T-helper 2 cell treated with Interferon-gamma antibody and Interleukin-4, amounts not matched to agents 5 μg/mL and 100 μg/mL, for 36 hours (primary cell): ENCODE results near the gene KATNBL1.

ENCODE experiments used
- DNase-seq: peaks from one replicate; pipeline ENCODE4 v3.0.0; 2021; ENCODE audit warnings: low spot score
- H3K27ac Mint-ChIP-seq: one replicate; pipeline ENCODE4 v1.8.0; 2021; ENCODE audit warnings: mild to moderate bottlenecking, mixed read lengths
- H3K27me3 Mint-ChIP-seq: one replicate; pipeline ENCODE4 v1.8.0; 2021; ENCODE audit warnings: low read depth, mixed read lengths
- H3K36me3 Mint-ChIP-seq: one replicate; pipeline ENCODE4 v1.8.0; 2021; ENCODE audit warnings: low read depth, mixed read lengths
- H3K4me1 Mint-ChIP-seq: one replicate; pipeline ENCODE4 v1.8.0; 2021; ENCODE audit warnings: low read depth, mixed read lengths
- H3K4me3 Mint-ChIP-seq: one replicate; pipeline ENCODE4 v1.8.0; 2022; ENCODE audit warnings: mild to moderate bottlenecking, moderate library complexity, mixed read lengths
- H3K9me3 Mint-ChIP-seq: one replicate; pipeline ENCODE4 v1.8.0; 2021; ENCODE audit warnings: mixed read lengths

Gene KATNBL1

GRCh38 chr15:34209421-34210282 lies at the start of gene KATNBL1:
TSS of gene KATNBL1 (minus strand) at chr15:34210096. CDS start at chr15:34163676, 46,420 bp downstream.
- H3K4me1 Mint-ChIP-seq = peaks cover 13% of the 10 kb centered on the region
- H3K4me3 Mint-ChIP-seq = peak within 1 kb of the TSS; percentile 90
- peaks cover 7% of the 10 kb centered on the region for H3K36me3 Mint-ChIP-seq
- H3K27ac Mint-ChIP-seq = peak within 1 kb of the TSS; percentile 85
- H3K9me3 Mint-ChIP-seq = no peaks in the 10 kb centered on the region
- peak; percentile 92 for DNase-seq
- H3K27me3 Mint-ChIP-seq = no peaks in the 10 kb centered on the region

- Mint-ChIP-seq H3K27ac (no peak overlapping the region), H3K27me3 (no peaks in the 10 kb centered on the region), H3K4me1 (peaks cover 4% of the 10 kb centered on the region), H3K36me3 (peaks cover 22% of the 10 kb centered on the region), H3K4me3 (no peak overlapping the region), H3K9me3 (no peaks in the 10 kb centered on the region)
- no peak for DNase-seq
These were observed 49.7 kb upstream of the KATNBL1 start for GRCh38 chr15:34259566-34259965.

GRCh38 chr15:34258151-34258550 lies 48.3 kb upstream of the KATNBL1 start:
- H3K36me3 Mint-ChIP-seq = peaks cover 26% of the 10 kb centered on the region
- H3K9me3 Mint-ChIP-seq = no peaks in the 10 kb centered on the region
- H3K27me3 Mint-ChIP-seq = no peaks in the 10 kb centered on the region
- peaks cover 2% of the 10 kb centered on the region for H3K4me1 Mint-ChIP-seq
- H3K27ac Mint-ChIP-seq = no peak overlapping the region
- H3K4me3 Mint-ChIP-seq = no peak overlapping the region
- DNase-seq = no peak

GRCh38 chr15:34252545-34252944 lies 42.6 kb upstream of the KATNBL1 start:
- Mint-ChIP-seq H3K36me3 (peaks cover 45% of the 10 kb centered on the region), H3K27me3 (no peaks in the 10 kb centered on the region), H3K27ac (no peak overlapping the region)

GRCh38 chr15:34248190-34248589 lies 38.3 kb upstream of the KATNBL1 start:
- Mint-ChIP-seq H3K27me3 (no peaks in the 10 kb centered on the region), H3K27ac (no peak overlapping the region), H3K9me3 (no peaks in the 10 kb centered on the region), H3K4me1 (no peaks in the 10 kb centered on the region), H3K36me3 (peaks cover 47% of the 10 kb centered on the region), H3K4me3 (no peak overlapping the region)
- no peak for DNase-seq

More at GRCh38 chr15:34252545-34252944, 42.6 kb upstream of the KATNBL1 start:
- H3K9me3 Mint-ChIP-seq = no peaks in the 10 kb centered on the region
- no peak for DNase-seq
- peaks cover 2% of the 10 kb centered on the region for H3K4me1 Mint-ChIP-seq
- H3K4me3 Mint-ChIP-seq = no peak overlapping the region

GRCh38 chr15:34246276-34246976 lies 36.5 kb upstream of the KATNBL1 start:
- H3K27me3 Mint-ChIP-seq = no peaks in the 10 kb centered on the region
- H3K4me3 Mint-ChIP-seq = no peak overlapping the region
- peaks cover 8% of the 10 kb centered on the region for H3K4me1 Mint-ChIP-seq
- H3K27ac Mint-ChIP-seq = no peak overlapping the region
- no peak for DNase-seq
- no peaks in the 10 kb centered on the region for H3K9me3 Mint-ChIP-seq
- peaks cover 46% of the 10 kb centered on the region for H3K36me3 Mint-ChIP-seq

- no peak for DNase-seq
- H3K27ac Mint-ChIP-seq = no peak overlapping the region
- no peaks in the 10 kb centered on the region for H3K9me3 Mint-ChIP-seq
- no peaks in the 10 kb centered on the region for H3K27me3 Mint-ChIP-seq
- H3K36me3 Mint-ChIP-seq = peaks cover 42% of the 10 kb centered on the region
- H3K4me3 Mint-ChIP-seq = no peak overlapping the region
- H3K4me1 Mint-ChIP-seq = peaks cover 22% of the 10 kb centered on the region
These were observed 33.3 kb upstream of the KATNBL1 start for GRCh38 chr15:34243226-34243625.

GRCh38 chr15:34242331-34242710 lies 32.4 kb upstream of the KATNBL1 start:
- Mint-ChIP-seq H3K27ac (no peak overlapping the region), H3K27me3 (no peaks in the 10 kb centered on the region), H3K9me3 (no peaks in the 10 kb centered on the region), H3K4me1 (peaks cover 22% of the 10 kb centered on the region), H3K4me3 (no peak overlapping the region), H3K36me3 (peaks cover 40% of the 10 kb centered on the region)
- no peak for DNase-seq

GRCh38 chr15:34241376-34242330 lies 31.8 kb upstream of the KATNBL1 start:
- DNase-seq = no peak
- Mint-ChIP-seq H3K27me3 (no peaks in the 10 kb centered on the region), H3K9me3 (no peaks in the 10 kb centered on the region), H3K4me1 (peaks cover 22% of the 10 kb centered on the region), H3K27ac (peak overlapping the region; percentile 39), H3K36me3 (peaks cover 45% of the 10 kb centered on the region), H3K4me3 (no peak overlapping the region)

GRCh38 chr15:34240537-34240936 lies 30.6 kb upstream of the KATNBL1 start:
- no peak for DNase-seq
- Mint-ChIP-seq H3K4me3 (no peak overlapping the region), H3K27ac (peak overlapping the region; percentile 42), H3K4me1 (peaks cover 22% of the 10 kb centered on the region), H3K36me3 (peaks cover 56% of the 10 kb centered on the region), H3K27me3 (no peaks in the 10 kb centered on the region), H3K9me3 (no peaks in the 10 kb centered on the region)

GRCh38 chr15:34239151-34239808 lies 29.4 kb upstream of the KATNBL1 start:
- H3K9me3 Mint-ChIP-seq = no peaks in the 10 kb centered on the region
- H3K27me3 Mint-ChIP-seq = no peaks in the 10 kb centered on the region
- DNase-seq = peak; percentile 45
- H3K4me1 Mint-ChIP-seq = peaks cover 22% of the 10 kb centered on the region
- peaks cover 50% of the 10 kb centered on the region for H3K36me3 Mint-ChIP-seq
- H3K27ac Mint-ChIP-seq = peak overlapping the region; percentile 84
- peak overlapping the region; percentile 64 for H3K4me3 Mint-ChIP-seq

- Mint-ChIP-seq H3K4me3 (no peak overlapping the region), H3K4me1 (no peaks in the 10 kb centered on the region), H3K27me3 (no peaks in the 10 kb centered on the region), H3K9me3 (no peaks in the 10 kb centered on the region), H3K27ac (peak overlapping the region; percentile 43), H3K36me3 (peaks cover 45% of the 10 kb centered on the region)
- no peak for DNase-seq
These were observed 23.7 kb upstream of the KATNBL1 start for GRCh38 chr15:34233614-34234013.

GRCh38 chr15:34223904-34224596 lies 14.2 kb upstream of the KATNBL1 start:
- no peak for DNase-seq
- H3K36me3 Mint-ChIP-seq = peaks cover 18% of the 10 kb centered on the region

More at GRCh38 chr15:34223904-34224596, 14.2 kb upstream of the KATNBL1 start:
- H3K27ac Mint-ChIP-seq = peak overlapping the region; percentile 92
- H3K4me1 Mint-ChIP-seq = peaks cover 24% of the 10 kb centered on the region
- H3K4me3 Mint-ChIP-seq = peak overlapping the region; percentile 96
- H3K9me3 Mint-ChIP-seq = no peaks in the 10 kb centered on the region
- H3K27me3 Mint-ChIP-seq = no peaks in the 10 kb centered on the region
